ENCODE results near the gene TRIM3.

GRCh38 chr11:6502382-6502781 is 28.6 kb upstream of the TRIM3 start:
- no peak for TF ChIP-seq CTCF (IDR thresholded peaks at IDR 0.05 in 2 of 3, conservative IDR thresholded peaks at IDR 0.05 in 1 of 3; ENCODE audit: borderline replicate concordance in 1 of 3, insufficient read depth in 1 of 3, low read depth in 2 of 3, low read length in 2 of 3)
- no peak for TF ChIP-seq CEBPB (IDR thresholded peaks at IDR 0.05; ENCODE audit: low read depth)
- no peak for TF ChIP-seq EZH2 (IDR thresholded peaks at IDR 0.05)
- TF ChIP-seq, protein P1, sequence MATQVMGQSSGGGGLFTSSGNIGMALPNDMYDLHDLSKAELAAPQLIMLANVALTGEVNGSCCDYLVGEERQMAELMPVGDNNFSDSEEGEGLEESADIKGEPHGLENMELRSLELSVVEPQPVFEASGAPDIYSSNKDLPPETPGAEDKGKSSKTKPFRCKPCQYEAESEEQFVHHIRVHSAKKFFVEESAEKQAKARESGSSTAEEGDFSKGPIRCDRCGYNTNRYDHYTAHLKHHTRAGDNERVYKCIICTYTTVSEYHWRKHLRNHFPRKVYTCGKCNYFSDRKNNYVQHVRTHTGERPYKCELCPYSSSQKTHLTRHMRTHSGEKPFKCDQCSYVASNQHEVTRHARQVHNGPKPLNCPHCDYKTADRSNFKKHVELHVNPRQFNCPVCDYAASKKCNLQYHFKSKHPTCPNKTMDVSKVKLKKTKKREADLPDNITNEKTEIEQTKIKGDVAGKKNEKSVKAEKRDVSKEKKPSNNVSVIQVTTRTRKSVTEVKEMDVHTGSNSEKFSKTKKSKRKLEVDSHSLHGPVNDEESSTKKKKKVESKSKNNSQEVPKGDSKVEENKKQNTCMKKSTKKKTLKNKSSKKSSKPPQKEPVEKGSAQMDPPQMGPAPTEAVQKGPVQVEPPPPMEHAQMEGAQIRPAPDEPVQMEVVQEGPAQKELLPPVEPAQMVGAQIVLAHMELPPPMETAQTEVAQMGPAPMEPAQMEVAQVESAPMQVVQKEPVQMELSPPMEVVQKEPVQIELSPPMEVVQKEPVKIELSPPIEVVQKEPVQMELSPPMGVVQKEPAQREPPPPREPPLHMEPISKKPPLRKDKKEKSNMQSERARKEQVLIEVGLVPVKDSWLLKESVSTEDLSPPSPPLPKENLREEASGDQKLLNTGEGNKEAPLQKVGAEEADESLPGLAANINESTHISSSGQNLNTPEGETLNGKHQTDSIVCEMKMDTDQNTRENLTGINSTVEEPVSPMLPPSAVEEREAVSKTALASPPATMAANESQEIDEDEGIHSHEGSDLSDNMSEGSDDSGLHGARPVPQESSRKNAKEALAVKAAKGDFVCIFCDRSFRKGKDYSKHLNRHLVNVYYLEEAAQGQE (IDR thresholded peaks at IDR 0.05; ENCODE audit: low read depth): no peak
